ENCODE measurements around the gene DIP2C.
"Not testable (repeated sequence)": the region's sequence is repeated elsewhere in the genome, so short reads cannot be mapped to it uniquely, and the experiment has no call there.

Gene DIP2C

GRCh38 chr10:323651-324293 is 365.7 kb downstream of the DIP2C start:
- no peak overlapping the region for H3K4me3 ChIP-seq (ENCODE audit: low read length)
- no peaks in the 10 kb centered on the region for H3K27me3 ChIP-seq (ENCODE audit: insufficient read depth, low read length)
- no peaks in the 10 kb centered on the region for H3K4me1 ChIP-seq (ENCODE audit: insufficient read depth, low read length)
- H3K36me3 ChIP-seq (ENCODE audit: insufficient read depth, low read length), result peaks cover 49% of the 10 kb centered on the region
- H2AFZ ChIP-seq (ENCODE audit: low read depth, low read length), result no peak overlapping the region
- no peaks in the 10 kb centered on the region for H3K9me3 ChIP-seq (ENCODE audit: low read length)

- H3K36me3 ChIP-seq (ENCODE audit: insufficient read depth, low read length), result peaks cover 55% of the 10 kb centered on the region
- H2AFZ ChIP-seq (ENCODE audit: low read depth, low read length); H3K4me3 ChIP-seq (ENCODE audit: low read length); H3K4me1 ChIP-seq (ENCODE audit: insufficient read depth, low read length); H3K27me3 ChIP-seq (ENCODE audit: insufficient read depth, low read length); H3K9me3 ChIP-seq (ENCODE audit: low read length): not testable (repeated sequence)
These were observed 366.4 kb downstream of the DIP2C start for GRCh38 chr10:323046-323445.

- Histone ChIP-seq H2AFZ (ENCODE audit: low read depth, low read length) (no peak overlapping the region), H3K9me3 (ENCODE audit: low read length) (no peaks in the 10 kb centered on the region), H3K4me3 (ENCODE audit: low read length) (no peak overlapping the region), H3K36me3 (ENCODE audit: insufficient read depth, low read length) (peaks cover 46% of the 10 kb centered on the region), H3K4me1 (ENCODE audit: insufficient read depth, low read length) (no peaks in the 10 kb centered on the region), H3K27me3 (ENCODE audit: insufficient read depth, low read length) (no peaks in the 10 kb centered on the region)
These were observed 368.7 kb downstream of the DIP2C start for GRCh38 chr10:320771-321170.

- no peaks in the 10 kb centered on the region for H3K9me3 ChIP-seq (ENCODE audit: low read length)
- no peaks in the 10 kb centered on the region for H3K4me1 ChIP-seq (ENCODE audit: insufficient read depth, low read length)
- H3K27me3 ChIP-seq (ENCODE audit: insufficient read depth, low read length), result no peaks in the 10 kb centered on the region
- no peak overlapping the region for H2AFZ ChIP-seq (ENCODE audit: low read depth, low read length)
- H3K36me3 ChIP-seq (ENCODE audit: insufficient read depth, low read length), result peaks cover 30% of the 10 kb centered on the region
- no peak overlapping the region for H3K4me3 ChIP-seq (ENCODE audit: low read length)
These were observed 371.5 kb downstream of the DIP2C start for GRCh38 chr10:317926-318325.

GRCh38 chr10:317271-317769 is 372.1 kb downstream of the DIP2C start:
- Histone ChIP-seq H3K4me1 (ENCODE audit: insufficient read depth, low read length) (no peaks in the 10 kb centered on the region), H3K9me3 (ENCODE audit: low read length) (no peaks in the 10 kb centered on the region), H3K4me3 (ENCODE audit: low read length) (no peak overlapping the region), H3K27me3 (ENCODE audit: insufficient read depth, low read length) (no peaks in the 10 kb centered on the region), H2AFZ (ENCODE audit: low read depth, low read length) (no peak overlapping the region), H3K36me3 (ENCODE audit: insufficient read depth, low read length) (peaks cover 30% of the 10 kb centered on the region)

GRCh38 chr10:316390-316789 is 373.1 kb downstream of the DIP2C start:
- Histone ChIP-seq H2AFZ (ENCODE audit: low read depth, low read length) (no peak overlapping the region), H3K27me3 (ENCODE audit: insufficient read depth, low read length) (no peaks in the 10 kb centered on the region), H3K4me3 (ENCODE audit: low read length) (no peak overlapping the region), H3K36me3 (ENCODE audit: insufficient read depth, low read length) (peaks cover 30% of the 10 kb centered on the region), H3K4me1 (ENCODE audit: insufficient read depth, low read length) (no peaks in the 10 kb centered on the region), H3K9me3 (ENCODE audit: low read length) (no peaks in the 10 kb centered on the region)

GRCh38 chr10:314871-315270 is 374.6 kb downstream of the DIP2C start:
- H3K27me3 ChIP-seq (ENCODE audit: insufficient read depth, low read length), result no peaks in the 10 kb centered on the region
- H3K9me3 ChIP-seq (ENCODE audit: low read length), result no peaks in the 10 kb centered on the region
- no peak overlapping the region for H3K4me3 ChIP-seq (ENCODE audit: low read length)
- no peaks in the 10 kb centered on the region for H3K4me1 ChIP-seq (ENCODE audit: insufficient read depth, low read length)
- peaks cover 30% of the 10 kb centered on the region for H3K36me3 ChIP-seq (ENCODE audit: insufficient read depth, low read length)
- no peak overlapping the region for H2AFZ ChIP-seq (ENCODE audit: low read depth, low read length)

GRCh38 chr10:314381-314780 is 375.1 kb downstream of the DIP2C start:
- H3K36me3 ChIP-seq (ENCODE audit: insufficient read depth, low read length), result peaks cover 31% of the 10 kb centered on the region
- H2AFZ ChIP-seq (ENCODE audit: low read depth, low read length), result no peak overlapping the region
- no peak overlapping the region for H3K4me3 ChIP-seq (ENCODE audit: low read length)
- H3K4me1 ChIP-seq (ENCODE audit: insufficient read depth, low read length), result no peaks in the 10 kb centered on the region
- no peaks in the 10 kb centered on the region for H3K9me3 ChIP-seq (ENCODE audit: low read length)
- H3K27me3 ChIP-seq (ENCODE audit: insufficient read depth, low read length), result no peaks in the 10 kb centered on the region

- Histone ChIP-seq H3K36me3 (ENCODE audit: insufficient read depth, low read length) (peaks cover 25% of the 10 kb centered on the region), H3K9me3 (ENCODE audit: low read length) (no peaks in the 10 kb centered on the region), H3K4me1 (ENCODE audit: insufficient read depth, low read length) (no peaks in the 10 kb centered on the region), H2AFZ (ENCODE audit: low read depth, low read length) (no peak overlapping the region), H3K4me3 (ENCODE audit: low read length) (no peak overlapping the region), H3K27me3 (ENCODE audit: insufficient read depth, low read length) (no peaks in the 10 kb centered on the region)
These were observed 377.4 kb downstream of the DIP2C start for GRCh38 chr10:311901-312665.

GRCh38 chr10:310976-311639 is 378.4 kb downstream of the DIP2C start:
- H3K9me3 ChIP-seq (ENCODE audit: low read length), result no peaks in the 10 kb centered on the region
- H3K4me3 ChIP-seq (ENCODE audit: low read length), result no peak overlapping the region
- no peaks in the 10 kb centered on the region for H3K27me3 ChIP-seq (ENCODE audit: insufficient read depth, low read length)
- H3K4me1 ChIP-seq (ENCODE audit: insufficient read depth, low read length), result no peaks in the 10 kb centered on the region
- H3K36me3 ChIP-seq (ENCODE audit: insufficient read depth, low read length), result peaks cover 32% of the 10 kb centered on the region
- no peak overlapping the region for H2AFZ ChIP-seq (ENCODE audit: low read depth, low read length)

- Histone ChIP-seq H3K36me3 (ENCODE audit: insufficient read depth, low read length) (peaks cover 34% of the 10 kb centered on the region), H3K4me3 (ENCODE audit: low read length) (no peak overlapping the region), H2AFZ (ENCODE audit: low read depth, low read length) (no peak overlapping the region), H3K27me3 (ENCODE audit: insufficient read depth, low read length) (no peaks in the 10 kb centered on the region), H3K4me1 (ENCODE audit: insufficient read depth, low read length) (no peaks in the 10 kb centered on the region), H3K9me3 (ENCODE audit: low read length) (no peaks in the 10 kb centered on the region)
These were observed 379.1 kb downstream of the DIP2C start for GRCh38 chr10:310371-310770.

GRCh38 chr10:308572-309085 is 380.8 kb downstream of the DIP2C start:
- H3K27me3 ChIP-seq (ENCODE audit: insufficient read depth, low read length), result no peaks in the 10 kb centered on the region
- H3K4me1 ChIP-seq (ENCODE audit: insufficient read depth, low read length), result no peaks in the 10 kb centered on the region
- no peaks in the 10 kb centered on the region for H3K9me3 ChIP-seq (ENCODE audit: low read length)
- no peak overlapping the region for H2AFZ ChIP-seq (ENCODE audit: low read depth, low read length)
- peaks cover 36% of the 10 kb centered on the region for H3K36me3 ChIP-seq (ENCODE audit: insufficient read depth, low read length)
- H3K4me3 ChIP-seq (ENCODE audit: low read length), result no peak overlapping the region

- H3K4me1 ChIP-seq (ENCODE audit: insufficient read depth, low read length), result no peaks in the 10 kb centered on the region
- no peak overlapping the region for H3K4me3 ChIP-seq (ENCODE audit: low read length)
- H2AFZ ChIP-seq (ENCODE audit: low read depth, low read length), result no peak overlapping the region
- peaks cover 37% of the 10 kb centered on the region for H3K36me3 ChIP-seq (ENCODE audit: insufficient read depth, low read length)
- no peaks in the 10 kb centered on the region for H3K9me3 ChIP-seq (ENCODE audit: low read length)
- no peaks in the 10 kb centered on the region for H3K27me3 ChIP-seq (ENCODE audit: insufficient read depth, low read length)
These were observed 381.4 kb downstream of the DIP2C start for GRCh38 chr10:308101-308500.
